Body of pancreas (tissue), 4 donors: ENCODE data around the gene RIN3.

Experiments used
- CTCF ChIP-seq, 7 experiments: fragments of 450-650 bp in 4 of 7; fragments of 200-600 bp in 3 of 7; sonication (generic) in 3 of 7; IDR thresholded peaks; one replicate each; pipeline ENCODE4 v1.5.1; 2016 to 2019; ENCODE audit warnings: antibody characterized with exemption in 7 of 7
- POLR2A ChIP-seq, 3 donors: fragments of 450-650 bp; IDR thresholded peaks; one replicate each; pipeline ENCODE4 v1.6.1; 2016; ENCODE audit warnings: antibody characterized with exemption in 3 of 3, mild to moderate bottlenecking in 2 of 3

DNA sequence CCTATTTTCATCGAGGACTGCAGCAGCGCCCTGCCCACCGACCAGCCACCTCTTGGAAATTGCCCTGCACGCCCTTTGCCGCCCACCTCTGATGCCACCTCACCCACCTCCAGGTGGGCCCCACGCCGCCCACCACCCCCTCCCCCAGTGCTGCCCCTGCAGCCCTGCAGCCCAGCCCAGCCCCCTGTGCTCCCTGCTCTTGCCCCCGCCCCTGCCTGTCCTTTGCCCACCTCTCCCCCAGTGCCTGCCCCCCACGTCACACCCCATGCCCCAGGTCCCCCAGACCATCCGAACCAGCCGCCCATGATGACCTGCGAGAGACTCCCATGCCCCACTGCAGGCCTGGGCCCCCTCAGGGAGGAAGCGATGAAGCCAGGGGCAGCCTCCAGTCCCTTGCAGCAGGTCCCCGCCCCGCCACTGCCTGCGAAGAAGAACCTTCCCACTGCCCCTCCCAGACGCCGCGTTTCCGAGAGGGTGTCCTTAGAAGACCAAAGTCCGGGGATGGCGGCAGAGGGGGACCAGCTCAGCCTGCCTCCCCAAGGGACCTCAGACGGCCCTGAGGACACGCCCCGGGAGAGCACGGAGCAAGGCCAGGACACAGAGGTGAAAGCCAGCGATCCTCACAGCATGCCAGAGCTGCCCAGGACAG, 138.3 kb downstream of the RIN3 start:
- no peak for TF ChIP-seq CTCF (IDR thresholded peaks at IDR 0.05)
- peak in 1 of 3 donors; percentile 62 for TF ChIP-seq POLR2A (IDR thresholded peaks at IDR 0.05)
